Hepatic stellate cell (primary cell): ENCODE measurements around the gene THAP4.

Experiments
- DNase-seq: peaks from one replicate; pipeline ENCODE4 v3.0.0; 2011; ENCODE audit warnings: low spot score

THAP4 gene

DNA sequence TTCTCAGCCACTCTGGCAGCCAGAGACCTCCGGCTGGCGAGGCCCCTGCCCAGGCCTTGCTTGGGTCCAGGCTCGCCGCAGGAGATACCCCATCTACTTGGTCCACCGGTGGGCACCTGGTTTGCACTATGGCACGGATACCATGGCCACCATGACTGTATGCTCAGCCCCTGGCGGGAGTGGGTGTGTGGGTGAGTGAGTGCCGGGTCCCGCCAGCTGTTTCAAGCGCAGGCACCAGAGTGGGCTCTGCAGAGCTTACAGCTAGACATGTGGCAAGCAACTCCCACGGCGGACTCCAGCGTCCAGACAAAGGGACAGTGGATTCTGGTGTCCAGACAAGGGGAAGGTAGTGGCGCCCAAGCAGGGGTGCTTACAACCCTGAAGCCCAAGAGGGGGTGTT lies 2.0 kb upstream of the THAP4 start:
- no peak for DNase-seq

- DNase-seq: peak; percentile 64
Observed at GRCh38 chr2:241637795-241638660, 1.1 kb upstream of the THAP4 start.

- peak; percentile 61 for DNase-seq
Observed at GRCh38 chr2:241636182-241637017, 558 bp downstream of the THAP4 start.

DNA sequence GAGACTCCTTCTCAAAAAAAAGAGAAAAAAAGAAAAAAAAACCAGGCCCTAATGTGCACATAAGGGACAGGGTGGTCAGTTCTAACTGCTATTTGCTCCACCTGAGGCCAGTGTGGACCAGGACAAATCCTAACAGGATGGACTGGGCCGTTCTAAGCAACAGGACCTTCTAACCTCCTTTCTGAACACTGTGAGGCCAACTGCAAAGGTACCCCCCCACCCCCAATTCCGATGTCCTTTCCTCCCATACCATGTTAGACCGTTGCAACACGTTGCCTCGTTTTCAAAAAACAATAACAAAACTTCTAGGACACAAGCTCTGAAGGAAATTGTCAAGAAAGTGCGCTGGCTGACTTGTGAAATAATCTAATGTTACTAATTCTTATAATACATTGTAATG lies 1.2 kb downstream of the THAP4 start:
- DNase-seq: no peak

- no peak for DNase-seq
Observed at GRCh38 chr2:241633561-241633960, 3.4 kb downstream of the THAP4 start.

DNA sequence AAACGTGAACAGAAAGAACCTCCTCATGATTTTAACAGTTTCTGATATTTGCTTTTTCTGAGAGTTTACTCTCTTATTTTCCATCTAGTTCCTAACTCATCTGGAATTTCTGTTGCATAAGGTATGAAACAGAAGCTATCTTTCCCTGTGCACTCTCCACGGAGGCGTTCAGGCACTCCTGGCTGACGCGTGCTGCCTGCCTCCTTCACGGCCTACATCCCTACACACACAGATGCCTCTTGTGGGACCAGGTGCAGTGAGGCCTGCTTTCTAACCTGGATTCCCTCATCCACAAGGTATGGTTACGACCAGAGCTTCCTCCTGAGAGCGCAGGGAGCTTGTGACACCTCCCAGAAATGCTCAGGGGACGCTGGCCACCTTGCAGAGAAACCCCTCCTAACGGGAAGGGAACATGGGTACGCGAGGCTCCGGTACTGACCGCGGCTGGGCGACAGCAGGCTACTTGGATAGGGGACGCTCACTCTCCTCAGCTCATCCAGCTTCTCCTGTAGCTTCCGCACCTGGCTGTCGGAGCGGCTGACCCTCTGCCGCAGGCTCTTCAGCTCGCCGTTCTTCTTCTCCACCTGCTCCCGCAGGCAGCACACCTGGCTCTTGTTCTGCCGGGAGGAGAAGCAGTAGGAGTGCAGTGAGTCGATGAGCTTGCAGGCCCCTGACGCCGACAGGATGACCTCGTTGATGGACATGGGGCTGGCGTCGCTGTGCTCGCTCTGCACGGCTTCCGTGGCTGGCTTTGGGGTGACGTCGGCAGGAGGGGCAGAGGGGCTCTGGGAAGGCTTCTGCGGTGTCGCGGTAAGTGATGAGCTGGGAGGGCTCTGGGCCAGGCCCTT lies 4.3 kb downstream of the THAP4 start:
- DNase-seq: no peak

DNA sequence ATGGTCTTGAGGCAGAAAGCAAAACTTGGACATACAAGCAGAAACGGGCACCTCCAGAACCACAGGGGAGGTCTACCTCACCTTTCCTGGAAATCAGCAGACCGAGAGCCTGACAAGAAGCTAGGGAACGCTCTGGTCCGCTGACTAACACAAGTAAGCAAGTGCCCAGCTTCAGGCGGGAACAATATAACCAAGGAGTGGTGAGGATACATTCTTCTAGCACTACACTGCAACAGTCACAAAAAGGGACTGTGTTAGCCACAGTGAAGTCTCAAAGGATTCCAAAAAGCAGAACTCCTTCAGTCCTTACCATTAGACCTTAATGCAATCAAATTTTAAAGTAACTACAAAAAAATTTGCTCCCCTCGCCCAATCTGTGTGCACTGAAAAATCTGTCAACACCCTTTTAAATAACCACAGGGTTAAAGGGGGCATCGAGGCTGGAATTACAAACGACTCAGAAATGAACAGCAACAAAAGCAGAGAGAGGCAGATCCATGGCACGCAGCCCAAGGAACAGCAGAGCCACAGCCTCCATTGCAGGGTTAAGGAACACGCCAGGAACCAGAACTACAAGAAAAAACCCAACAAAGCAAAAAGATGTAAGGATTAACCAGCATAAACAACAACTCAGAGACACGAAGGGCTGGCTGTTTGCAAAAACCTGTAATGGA lies 7.1 kb downstream of the THAP4 start:
- DNase-seq: no peak

DNA sequence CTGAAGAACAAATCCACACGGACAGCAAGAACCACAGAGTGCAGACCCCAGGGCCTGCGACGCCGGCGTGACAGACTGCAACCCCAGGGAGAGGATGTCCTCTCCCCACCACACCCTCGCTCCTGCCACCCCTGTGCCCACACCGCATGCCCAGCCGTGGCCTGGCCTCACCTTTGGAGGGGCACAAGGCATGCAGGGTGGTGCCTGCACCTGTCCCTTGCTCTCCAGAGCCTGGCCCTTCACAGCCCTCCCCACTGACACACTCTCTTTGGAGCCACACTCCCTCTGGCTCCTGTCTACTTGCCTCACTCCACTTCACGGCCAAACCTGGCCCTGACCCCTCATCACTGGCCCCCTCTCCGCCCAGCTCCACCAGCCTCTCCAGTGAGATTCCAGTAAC lies 9.3 kb downstream of the THAP4 start:
- DNase-seq: no peak

DNA sequence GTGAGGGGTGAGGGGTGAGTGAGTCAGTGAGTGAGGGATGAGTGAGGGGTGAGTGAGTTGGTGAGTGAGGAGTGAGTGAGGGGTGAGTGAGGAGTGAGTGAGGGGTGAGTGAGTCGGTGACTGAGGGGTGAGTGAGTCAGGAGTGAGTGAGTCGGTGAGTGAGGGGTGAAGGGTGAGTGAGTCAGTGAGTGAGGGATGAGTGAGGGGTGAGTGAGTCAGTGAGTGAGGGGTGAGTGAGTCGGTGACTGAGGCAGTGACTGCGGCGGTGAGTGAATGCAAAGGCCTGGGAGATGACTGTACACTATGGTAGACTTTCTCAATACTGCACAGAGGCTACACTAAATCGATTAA lies 16.6 kb downstream of the THAP4 start:
- DNase-seq: no peak

- DNase-seq: no peak
Observed at GRCh38 chr2:241619597-241620418, 17.1 kb downstream of the THAP4 start.

- DNase-seq: no peak
Observed at GRCh38 chr2:241618829-241619228, 18.1 kb downstream of the THAP4 start.

DNA sequence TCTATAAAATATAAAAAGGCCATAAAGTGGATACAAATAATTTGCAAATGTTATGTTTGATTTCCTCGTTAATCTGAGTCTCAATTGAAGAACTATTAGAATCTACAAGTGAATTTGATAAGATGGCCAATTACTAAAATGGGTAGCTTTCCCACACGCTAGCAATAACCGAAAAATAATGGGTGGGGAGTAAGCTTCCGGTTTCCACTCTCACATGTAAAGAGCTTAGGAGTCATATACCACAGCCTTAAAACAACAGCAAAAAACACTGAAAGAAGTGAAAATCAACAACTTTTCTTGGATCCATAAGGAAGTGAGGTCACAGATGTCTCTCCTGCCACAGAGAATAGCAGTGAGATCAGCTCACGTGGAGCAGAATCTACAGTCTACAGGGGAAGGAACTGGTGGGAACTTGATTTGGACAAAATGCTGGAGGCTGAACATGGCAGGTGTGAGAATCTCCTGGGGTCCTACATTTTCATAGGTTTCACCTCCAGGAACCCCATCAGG lies 18.6 kb downstream of the THAP4 start:
- DNase-seq: no peak

DNA sequence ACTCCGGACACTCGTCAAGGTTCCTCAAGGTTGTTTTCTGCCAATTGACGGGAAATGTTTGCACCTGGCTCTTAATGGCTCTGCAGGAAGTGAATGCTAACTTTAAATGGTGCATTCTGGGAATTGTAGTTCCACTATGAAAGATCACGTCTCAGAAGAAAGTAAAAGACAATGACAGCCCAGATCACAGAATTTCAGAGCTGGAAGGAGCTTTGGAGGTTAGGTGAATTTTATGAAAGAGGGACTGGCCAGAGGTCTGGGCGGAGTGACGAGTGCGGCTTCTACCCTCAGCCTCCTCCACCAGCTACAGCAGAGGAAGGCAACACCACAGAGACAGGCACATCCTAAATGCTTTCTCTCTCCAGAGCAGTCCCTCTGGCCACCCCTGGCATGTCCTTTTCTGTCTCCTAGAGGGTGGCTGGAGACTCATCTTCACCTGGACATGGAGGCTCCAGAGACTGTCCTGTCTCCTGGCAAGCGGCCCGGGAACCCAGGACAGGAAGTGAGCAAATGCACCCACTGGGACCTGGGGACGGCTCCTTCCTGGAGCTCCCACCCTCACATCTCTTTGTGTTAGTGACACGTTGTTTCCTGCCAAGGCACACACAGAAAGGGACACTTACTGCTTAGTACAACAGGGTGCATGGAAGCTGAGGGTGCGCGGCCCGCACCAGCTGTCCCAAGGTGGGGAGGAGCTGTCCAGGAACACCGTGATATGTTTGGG lies 19.4 kb downstream of the THAP4 start:
- no peak for DNase-seq

- DNase-seq: no peak
Observed at GRCh38 chr2:241616168-241617125, 20.5 kb downstream of the THAP4 start.

DNA sequence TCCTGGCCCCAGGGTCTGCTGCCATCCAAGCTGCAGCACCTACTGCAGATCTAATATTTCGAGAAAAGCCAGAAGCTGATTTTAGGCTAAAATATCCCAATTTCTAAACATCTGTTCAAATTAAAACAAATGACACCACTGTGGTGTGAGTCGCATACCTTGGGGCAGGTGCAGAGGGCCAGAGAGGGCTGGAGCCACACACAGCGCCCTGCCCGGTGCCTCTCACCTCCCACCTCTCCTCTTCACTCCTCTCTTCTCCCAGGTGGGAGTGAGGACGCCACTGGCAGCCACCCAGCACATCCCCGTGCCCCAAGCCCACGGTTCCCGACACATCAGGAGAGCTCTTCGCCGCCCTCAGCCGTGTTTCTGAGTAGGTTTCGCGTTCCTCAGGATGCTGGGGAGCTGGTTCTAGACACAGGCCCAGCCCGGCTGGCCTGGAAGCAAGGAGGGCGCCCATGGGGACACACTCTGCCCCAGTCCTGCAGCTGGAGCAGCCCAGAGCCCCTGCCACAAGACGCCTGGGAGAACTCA lies 21.4 kb downstream of the THAP4 start:
- DNase-seq: no peak

DNA sequence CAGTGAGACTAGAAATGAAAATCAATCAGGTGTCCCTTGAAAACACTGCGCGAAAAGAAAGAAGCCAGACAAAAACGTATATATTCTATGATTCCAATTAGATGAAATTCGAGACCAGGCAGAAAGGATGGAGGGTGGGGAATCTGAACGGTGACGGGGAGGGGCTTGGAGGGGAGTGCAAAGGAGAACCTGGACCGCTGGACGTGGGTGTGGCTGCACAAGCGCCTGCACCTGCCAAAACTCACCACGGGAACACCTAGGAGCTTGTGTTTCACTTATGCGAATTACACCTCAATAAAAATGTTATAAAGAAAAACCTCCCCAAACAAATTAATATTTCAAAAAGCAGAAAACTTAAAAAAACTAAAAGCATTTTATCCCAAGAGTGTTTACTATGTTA lies 21.9 kb downstream of the THAP4 start:
- no peak for DNase-seq

DNA sequence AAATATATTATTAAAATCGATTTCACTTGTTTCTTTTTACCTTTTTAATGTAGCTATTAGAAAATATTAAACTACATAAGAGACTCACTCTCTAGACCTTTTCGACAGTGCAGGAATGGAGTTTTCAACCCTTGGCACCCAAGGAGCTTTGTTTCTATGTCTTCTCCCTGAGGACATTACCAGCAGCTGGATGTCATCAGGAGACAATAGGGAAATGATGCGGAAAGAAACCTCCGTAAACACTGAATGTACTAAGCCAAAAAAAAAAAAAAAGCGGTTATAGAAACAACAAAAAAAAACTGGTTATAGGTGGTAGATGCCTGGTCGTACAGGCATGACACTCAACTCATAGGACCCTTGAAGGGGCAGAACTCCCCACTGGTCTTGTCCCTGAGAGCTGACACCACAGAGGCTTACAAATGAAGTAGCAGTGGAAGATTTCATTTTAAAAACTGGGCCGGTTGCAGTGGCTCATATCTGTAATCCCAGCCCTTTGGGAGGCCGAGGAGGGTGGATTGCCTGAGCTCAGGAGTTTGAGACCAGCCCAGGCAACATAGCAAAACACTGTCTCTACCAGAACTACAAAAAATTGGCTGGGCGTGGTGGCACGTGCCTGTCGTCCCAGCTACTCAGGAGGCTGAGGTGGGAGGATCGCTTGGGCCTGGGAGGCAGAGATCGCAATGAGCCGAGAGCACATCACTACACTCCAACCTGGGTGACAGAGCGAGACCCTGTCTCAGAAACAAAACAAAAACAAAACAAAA lies 23.8 kb downstream of the THAP4 start:
- DNase-seq: no peak
